NCI-H2171 (cell line): ENCODE data around the gene WWOX.
A peak's percentile ranks its signal among the peaks of the same experiment; 100 is the strongest.

Experiments used
- DNase-seq: peaks from one replicate; lab custom pipeline; 2025; lab: John Stamatoyannopoulos, UW

WWOX gene

GRCh38 chr16:78770353-78771091 lies 671.1 kb downstream of the WWOX start:
- peak; percentile 11 for DNase-seq

GRCh38 chr16:78773291-78773702 lies 673.8 kb downstream of the WWOX start:
- no peak for DNase-seq

GRCh38 chr16:78773706-78774105 lies 674.3 kb downstream of the WWOX start:
- no peak for DNase-seq

- no peak for DNase-seq
Measured at GRCh38 chr16:78775161-78775561, 675.7 kb downstream of the WWOX start.

- no peak for DNase-seq
Measured at GRCh38 chr16:78778101-78779004, 678.9 kb downstream of the WWOX start.

- DNase-seq: no peak
Measured at GRCh38 chr16:78780808-78781207, 681.4 kb downstream of the WWOX start.

GRCh38 chr16:78782572-78782971 lies 683.1 kb downstream of the WWOX start:
- no peak for DNase-seq

- DNase-seq: no peak
Measured at GRCh38 chr16:78783570-78784079, 684.2 kb downstream of the WWOX start.

- DNase-seq: no peak
Measured at GRCh38 chr16:78784771-78785170, 685.3 kb downstream of the WWOX start.

GRCh38 chr16:78785218-78785617 lies 685.8 kb downstream of the WWOX start:
- no peak for DNase-seq

GRCh38 chr16:78786635-78787034 lies 687.2 kb downstream of the WWOX start:
- no peak for DNase-seq

- DNase-seq: no peak
Measured at GRCh38 chr16:78788276-78788675, 688.8 kb downstream of the WWOX start.

GRCh38 chr16:78788696-78789095 lies 689.2 kb downstream of the WWOX start:
- no peak for DNase-seq

- DNase-seq: no peak
Measured at GRCh38 chr16:78789561-78789960, 690.1 kb downstream of the WWOX start.

GRCh38 chr16:78791011-78791410 lies 691.6 kb downstream of the WWOX start:
- no peak for DNase-seq

- no peak for DNase-seq
Measured at GRCh38 chr16:78791926-78792325, 692.5 kb downstream of the WWOX start.

- no peak for DNase-seq
Measured at GRCh38 chr16:78792952-78793351, 693.5 kb downstream of the WWOX start.

GRCh38 chr16:78794581-78795250 lies 695.3 kb downstream of the WWOX start:
- DNase-seq: no peak

- DNase-seq: no peak
Measured at GRCh38 chr16:78795433-78795832, 696.0 kb downstream of the WWOX start.

GRCh38 chr16:78796221-78796866 lies 696.9 kb downstream of the WWOX start:
- DNase-seq: peak; percentile 33

- DNase-seq: no peak
Measured at GRCh38 chr16:78799429-78799828, 700.0 kb downstream of the WWOX start.

GRCh38 chr16:78800523-78800922 lies 701.1 kb downstream of the WWOX start:
- DNase-seq: no peak
